Left renal cortex interstitium (tissue), 4 donors: Measurements from ENCODE around the gene DDX49. TPM values are rescaled to one million over a fixed set of nuclear protein-coding genes. Genes with fewer than 3 reads are reported as not detected.
A peak's percentile ranks its signal among the peaks of the same experiment; 100 is the strongest.
"Not testable (repeated sequence)": the region's sequence is repeated elsewhere in the genome, so short reads cannot be mapped to it uniquely, and the experiment has no call there.

ENCODE experiments used
- DNase-seq, 4 donors: peaks; one replicate each; pipeline ENCODE4 v3.0.0-alpha.2; 2013; ENCODE audit warnings: low read depth in 4 of 4, low spot score in 2 of 4, missing footprints in 1 of 4
- polyA plus RNA-seq, 4 donors: library from polyadenylated mRNA; unstranded; fragments of 120-200 nt; gene quantifications; one replicate each; pipeline ENCODE4 v1.2.1, GENCODE V29; 2013; ENCODE audit not compliant: insufficient read length in 4 of 4

DDX49 gene
- polyA plus RNA-seq, 4 donors, result 43.2 to 60.9 (median 51.9) TPM

GRCh38 chr19:18895038-18895823, 24.3 kb upstream of the DDX49 start:
- DNase-seq, result peak in 1 of 4 donors; percentile 39

- DNase-seq, result no peak
Measured at GRCh38 chr19:18895824-18896341, 23.6 kb upstream of the DDX49 start, which contains the start of gene CERS1. CERS1 (minus strand) TSS chr19:18896158; CDS start chr19:18896072, 86 bp downstream.

GRCh38 chr19:18896421-18896841, 23.1 kb upstream of the DDX49 start:
- DNase-seq, result no peak

- DNase-seq, result no peak
Measured at GRCh38 chr19:18897094-18898029, 22.2 kb upstream of the DDX49 start.

DNA sequence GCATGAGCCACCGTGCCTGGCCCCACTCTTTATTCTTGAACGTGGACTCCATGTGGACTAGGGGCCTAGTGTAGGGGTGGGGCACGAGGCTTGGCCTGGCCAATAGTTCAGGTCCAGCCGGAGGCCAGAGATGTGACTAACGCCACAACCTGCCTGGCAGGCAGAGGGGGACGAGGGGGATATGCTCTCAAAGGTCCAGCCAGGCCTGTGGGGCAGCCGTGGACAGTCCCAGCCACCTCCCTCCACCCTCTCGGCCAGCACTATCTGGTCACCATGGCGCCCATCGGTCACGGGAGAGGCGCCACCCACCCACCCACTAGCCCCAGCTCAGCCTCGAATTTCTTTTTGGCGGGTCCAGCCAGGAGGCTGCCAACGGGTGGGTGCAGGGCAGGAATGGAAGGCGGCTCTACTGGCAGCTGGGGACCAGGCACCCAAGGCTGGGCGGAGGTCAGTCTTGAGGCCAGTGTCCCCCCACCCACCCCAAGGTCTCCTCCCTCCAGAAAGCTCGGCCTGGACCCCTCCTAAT, 21.4 kb upstream of the DDX49 start:
- DNase-seq, result no peak

- no peak for DNase-seq
Measured at GRCh38 chr19:18898607-18899408, 20.7 kb upstream of the DDX49 start.

DNA sequence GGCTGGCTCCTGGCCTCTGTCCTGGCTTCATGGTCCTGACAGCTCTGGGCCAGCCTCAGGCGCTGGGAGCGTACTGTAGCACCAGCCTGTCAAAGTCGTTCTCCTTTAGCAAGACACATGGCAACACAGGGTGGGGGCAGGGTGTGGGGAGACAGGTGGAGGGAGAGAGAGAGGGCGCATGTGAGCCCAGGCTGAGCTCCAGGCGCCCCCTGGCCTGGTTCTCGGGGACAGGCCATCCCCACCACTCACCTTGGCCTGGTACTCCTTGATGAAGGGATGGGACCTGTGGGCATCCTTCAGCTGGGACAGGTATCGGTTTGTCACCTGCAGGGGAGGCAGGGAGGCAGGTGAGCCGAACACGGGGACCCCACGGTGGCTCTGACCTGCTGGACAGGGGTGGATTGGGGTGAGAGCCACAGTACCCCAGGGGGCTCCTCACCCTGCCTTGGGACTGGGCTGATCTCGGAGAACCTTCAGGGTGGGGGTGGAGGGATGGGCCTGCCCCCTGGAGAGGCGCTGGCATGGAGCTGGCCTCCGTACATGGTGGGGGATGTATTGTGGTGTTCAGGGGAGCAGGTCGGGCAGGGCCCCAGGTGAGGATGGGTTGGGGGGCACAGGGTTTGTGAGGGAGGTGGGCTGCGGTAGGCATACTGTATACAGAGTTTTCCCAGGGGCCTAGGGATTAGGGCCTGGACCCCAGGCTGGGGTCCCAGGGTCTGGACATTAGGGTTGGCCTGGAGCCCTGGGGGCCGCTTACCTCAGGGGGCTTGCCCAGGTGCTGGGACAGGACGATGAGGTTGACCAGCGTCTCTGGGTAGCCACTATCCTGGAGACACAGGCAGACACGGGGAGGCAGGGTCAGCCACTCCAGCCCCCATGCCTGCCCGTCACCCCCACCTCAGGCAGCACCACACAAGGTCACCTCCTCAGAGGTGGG, 19.6 kb upstream of the DDX49 start:
- DNase-seq, result no peak

DNA sequence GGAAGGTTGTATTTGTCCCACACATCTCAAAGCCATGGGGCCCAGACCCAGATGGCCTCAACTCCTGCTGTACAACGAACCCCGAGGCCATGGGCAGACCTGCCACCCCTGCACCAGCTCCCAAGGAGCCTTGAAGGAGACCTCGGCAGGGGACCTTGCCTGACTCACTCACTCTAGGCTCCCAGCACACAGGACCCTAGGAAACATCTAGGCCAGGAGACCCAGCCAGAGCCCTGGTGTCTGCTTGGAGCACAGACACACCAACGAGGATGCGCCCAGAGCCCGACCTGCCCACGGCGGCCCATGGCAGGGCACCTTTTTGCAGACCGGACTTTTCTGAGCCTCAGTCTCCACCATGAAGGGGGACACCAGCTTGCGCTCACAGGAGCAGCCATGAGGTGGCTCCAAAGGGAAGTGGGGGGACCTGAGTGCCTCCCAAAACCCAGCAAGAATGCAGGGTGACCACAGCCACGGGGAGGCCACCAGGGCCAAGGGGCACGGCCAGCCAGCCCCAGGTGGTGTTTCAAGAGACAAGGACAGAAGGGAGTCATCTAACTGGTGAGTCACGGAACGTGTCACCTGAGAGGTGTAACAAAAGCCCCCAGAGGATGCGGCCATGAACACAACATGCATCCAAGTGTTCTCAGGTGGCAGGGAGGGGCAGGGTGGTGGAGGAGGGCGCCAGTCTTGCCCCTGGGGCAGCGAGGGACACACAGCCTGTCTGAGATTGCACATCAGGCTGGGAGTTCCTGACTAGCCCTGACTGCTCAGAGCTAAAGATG, 18.6 kb upstream of the DDX49 start:
- DNase-seq, result no peak

DNA sequence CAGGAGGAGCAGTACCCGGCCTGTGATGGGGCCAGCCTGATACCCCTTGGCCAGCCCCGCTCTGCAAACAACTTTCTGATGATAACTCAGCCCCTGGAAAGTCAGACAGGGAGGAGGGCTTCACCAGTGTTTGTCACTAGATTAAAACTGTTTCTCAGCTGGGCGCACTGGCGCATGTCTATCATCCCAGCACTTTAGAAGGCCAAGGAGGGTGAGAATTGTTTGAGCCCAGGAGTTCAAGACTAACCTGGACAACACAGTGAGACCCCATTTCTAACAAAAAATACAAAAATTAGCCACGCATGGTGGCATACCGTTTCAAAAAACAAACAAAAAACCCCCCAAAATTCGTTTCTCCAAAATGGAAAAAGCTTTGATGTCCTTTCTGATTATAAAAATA, 18.0 kb upstream of the DDX49 start:
- no peak for DNase-seq

DNA sequence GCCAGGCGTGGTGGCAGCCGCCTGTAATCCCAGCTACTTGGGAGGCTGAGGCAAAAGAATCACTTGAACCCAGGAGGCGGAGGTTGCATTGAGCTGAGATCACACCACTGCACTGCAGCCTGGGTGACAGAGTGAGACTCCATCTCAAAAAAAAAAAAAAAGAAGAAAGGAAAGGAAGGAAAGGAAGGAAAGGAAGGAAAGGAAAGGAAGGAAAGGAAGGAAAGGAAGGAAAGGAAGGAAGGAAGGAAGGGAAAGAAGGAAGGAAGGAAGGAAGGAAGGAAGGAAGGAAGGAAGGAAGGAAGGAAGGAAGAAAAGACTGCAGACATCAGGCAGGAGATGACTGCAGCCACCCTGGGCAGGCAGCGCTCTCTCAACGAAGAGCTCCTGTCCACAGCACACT, 17.0 kb upstream of the DDX49 start:
- not testable (repeated sequence) for DNase-seq

GRCh38 chr19:18903156-18904037, 16.1 kb upstream of the DDX49 start:
- DNase-seq, result no peak

DNA sequence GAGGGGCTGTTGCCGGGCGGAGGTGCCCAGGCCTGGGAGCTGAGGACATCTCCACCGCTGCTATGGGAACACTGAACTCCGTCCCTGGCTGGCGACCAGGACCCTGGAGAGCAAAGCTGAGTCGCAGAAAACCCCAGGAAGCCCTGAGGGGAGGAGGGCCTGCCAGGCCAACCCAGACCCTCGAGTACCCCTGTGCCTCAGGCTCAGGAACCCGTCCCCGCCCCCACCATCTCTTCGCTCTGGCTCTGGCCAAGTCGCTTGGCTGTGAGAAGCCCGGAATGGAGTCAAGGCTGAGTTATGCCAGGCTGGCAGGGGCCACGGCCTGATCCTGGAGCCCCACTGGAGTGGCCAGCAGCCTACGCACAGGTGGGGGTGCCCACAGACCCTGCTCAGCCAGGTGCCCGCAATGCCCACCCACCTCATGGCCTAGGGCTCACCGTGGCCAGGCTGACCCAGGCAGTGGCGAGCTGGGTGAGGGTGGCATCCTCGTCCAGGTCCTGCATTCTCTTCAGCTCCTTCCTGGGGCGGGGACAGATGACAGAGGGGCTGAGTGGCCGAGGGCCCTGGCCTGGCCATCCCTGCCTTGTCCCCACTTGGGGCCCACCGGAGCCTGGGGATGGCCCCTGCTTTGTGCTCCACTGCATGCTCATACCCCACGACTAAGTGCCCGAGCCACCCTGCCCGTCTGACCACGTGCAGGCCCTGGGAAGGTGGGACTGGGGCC, 15.0 kb upstream of the DDX49 start:
- no peak for DNase-seq

DNA sequence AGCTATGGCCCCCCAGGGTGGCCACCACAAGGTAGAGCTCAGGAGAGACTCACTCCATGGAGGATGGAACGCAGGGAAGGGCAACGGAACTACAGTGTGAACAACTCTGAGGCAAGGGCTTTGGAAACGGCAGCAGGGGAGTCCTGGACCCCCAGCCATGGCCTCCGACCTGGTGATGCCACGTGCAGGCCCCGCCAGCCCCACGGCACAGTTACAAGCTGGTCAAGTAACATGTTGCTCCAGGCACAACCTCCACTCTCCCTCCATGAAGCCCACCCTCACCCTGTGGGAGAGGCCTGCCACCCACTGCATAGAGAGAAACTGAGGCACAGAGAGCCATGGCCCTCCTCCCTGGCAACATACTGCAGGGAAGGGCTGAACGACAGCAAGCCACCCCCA, 14.5 kb upstream of the DDX49 start:
- DNase-seq, result no peak

DNA sequence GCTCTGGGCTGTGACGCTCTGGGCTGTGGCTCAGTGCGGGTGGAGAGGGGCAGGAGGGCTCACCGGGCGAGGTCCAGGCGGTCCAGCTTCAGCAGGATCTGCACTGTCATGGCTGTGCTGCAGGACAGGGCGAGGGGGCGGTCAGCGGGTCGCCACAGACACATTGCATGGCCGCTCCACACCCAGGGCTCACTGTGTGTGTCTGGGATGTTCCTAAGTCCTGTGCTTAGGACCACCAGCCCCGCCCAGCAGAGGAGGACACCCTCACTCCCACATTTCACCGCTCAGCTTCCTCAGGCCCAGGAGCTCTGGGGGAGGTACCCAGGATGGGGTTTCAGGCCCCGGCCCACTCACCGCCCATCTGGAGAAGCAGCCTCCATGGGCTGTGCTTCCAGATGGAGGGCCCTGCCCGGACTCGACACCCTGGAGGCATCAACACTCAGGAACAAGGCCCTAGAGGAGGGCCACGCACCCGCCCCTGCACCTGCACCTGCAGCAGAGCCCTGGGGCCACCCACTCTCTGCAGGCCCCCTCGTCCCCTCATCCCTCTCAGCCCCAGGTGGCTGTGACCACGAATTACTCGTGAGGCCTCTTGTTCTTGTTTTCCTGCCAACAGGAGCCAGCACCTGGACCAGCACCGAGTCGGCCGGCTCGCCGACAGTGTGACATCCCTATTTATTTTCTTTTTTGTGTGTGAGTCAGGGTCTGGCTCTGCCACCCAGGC, 13.8 kb upstream of the DDX49 start:
- peak in 1 of 4 donors; percentile 38 for DNase-seq

DNA sequence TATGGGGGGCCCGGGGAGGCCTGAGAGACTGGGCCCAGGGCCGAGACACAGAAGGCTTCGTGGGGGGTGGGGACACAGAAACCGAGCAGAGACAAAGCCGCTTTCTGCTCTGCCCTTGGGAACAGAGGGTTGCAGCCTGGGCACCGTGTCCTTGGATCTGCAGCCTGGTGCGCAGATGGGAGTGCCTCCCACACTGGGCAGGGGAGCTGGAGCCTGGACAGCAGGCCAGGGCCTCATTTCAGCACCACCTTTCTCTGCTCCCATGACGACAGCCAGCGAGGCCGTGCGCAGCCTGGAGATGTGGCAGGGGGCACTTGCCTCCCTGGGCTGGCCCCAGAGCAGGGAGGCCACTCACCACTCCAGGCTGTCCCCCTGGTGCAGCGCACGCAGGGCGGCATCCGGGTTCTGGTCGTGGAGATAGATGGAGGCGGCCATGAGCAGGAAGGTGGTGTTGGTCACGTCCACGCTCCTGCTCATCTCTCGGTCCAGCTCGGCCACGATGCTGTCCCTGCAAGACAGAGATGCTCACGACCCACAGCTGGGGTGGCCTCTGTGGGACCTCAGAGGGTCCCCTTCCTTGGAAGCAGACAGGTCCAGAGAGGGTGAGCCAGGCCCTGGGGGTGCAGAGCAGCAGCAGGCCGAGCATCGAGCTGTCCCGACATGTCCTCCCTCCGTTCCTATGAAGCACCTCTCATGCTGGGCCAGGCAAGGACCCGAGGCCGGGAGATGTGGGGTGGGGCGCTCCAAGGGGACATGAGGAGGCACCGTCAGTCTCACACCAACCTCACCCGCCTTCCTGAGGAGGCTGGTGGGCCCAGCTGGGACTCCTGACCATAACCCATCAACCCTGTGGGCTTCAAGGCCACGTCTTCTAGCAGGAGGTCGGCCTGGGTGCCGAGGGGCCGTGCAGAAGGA, 12.7 kb upstream of the DDX49 start:
- DNase-seq, result no peak
